ENCODE data around the gene RBFOX2. TPM values are rescaled to one million over a fixed set of nuclear protein-coding genes. Genes with fewer than 3 reads are reported as not detected.
A peak's percentile ranks its signal among the peaks of the same experiment; 100 is the strongest.

The RBFOX2 gene
- total RNA-seq, 5 donors from 2014 or later (not counting 1 experiment from before 2014, with no cell fraction given), result 0.73 to 1.5 (median 1.4) TPM

DNA sequence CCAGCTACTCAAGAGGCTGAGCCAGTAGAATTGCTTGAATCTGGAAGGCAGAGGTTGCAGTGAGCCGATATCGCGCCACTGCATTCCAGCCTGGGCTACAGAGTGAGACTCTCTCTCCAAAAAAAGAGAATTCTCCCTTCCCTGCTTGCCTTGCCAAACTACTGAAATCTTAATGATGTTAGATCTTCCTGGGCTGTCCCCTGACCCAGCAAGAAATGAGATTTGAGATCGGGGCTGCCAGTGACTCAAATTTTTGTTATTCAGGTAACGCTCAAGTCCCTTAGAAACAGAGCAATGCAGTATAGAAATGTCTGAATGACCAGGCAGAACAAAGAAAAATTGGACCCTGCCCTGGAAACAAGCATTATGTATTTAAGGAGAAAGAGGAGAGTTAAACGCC lies 4.0 kb upstream of the RBFOX2 start:
- ATAC-seq (replicated peaks in 1 of 4) (no peak), DNase-seq (no peak)
- POLR2A ChIA-PET, result no interaction called here
- Mint-ChIP-seq H3K9me3 (no peaks in the 10 kb centered on the region), H3K4me1 (peaks cover 11 to 14% (median 11%) of the 10 kb centered on the region in 3 donors), H3K27me3 (peaks cover 9 to 47% of the 10 kb centered on the region in 2 donors), H3K27ac (no peak overlapping the region), H3K36me3 (no peaks in the 10 kb centered on the region), H3K4me3 (no peak overlapping the region)
- CTCF ChIA-PET, result no interaction called here
- WGBS (ENCODE audit: insufficient coverage), result 91% methylated on average over 2 of the region's 6 CpGs
- Histone ChIP-seq H3K27ac (ENCODE audit: low read length) (no peak overlapping the region), H3K4me3 (ENCODE audit: control insufficient read depth in 1 of 2, extremely low read depth in 1 of 2, low read length in 1 of 2) (no peak overlapping the region), H3K4me1 (ENCODE audit: control insufficient read depth in 1 of 2, extremely low read depth in 1 of 2, insufficient read depth in 2 of 2, low read length in 2 of 2) (peaks cover 3 to 14% of the 10 kb centered on the region in 2 experiments), H3K9me3 (no peaks in the 10 kb centered on the region), H3K36me3 (ENCODE audit: control insufficient read depth in 2 of 2, extremely low read depth in 1 of 2, insufficient read depth in 1 of 2, low read length in 1 of 2) (no peaks in the 10 kb centered on the region), H3K27me3 (replicated peaks in 1 of 2; ENCODE audit: control insufficient read depth in 2 of 2, extremely low read depth in 1 of 2, insufficient read depth in 2 of 2, low read length in 1 of 2) (peaks cover 0 to 37% of the 10 kb centered on the region in 2 experiments)

DNA sequence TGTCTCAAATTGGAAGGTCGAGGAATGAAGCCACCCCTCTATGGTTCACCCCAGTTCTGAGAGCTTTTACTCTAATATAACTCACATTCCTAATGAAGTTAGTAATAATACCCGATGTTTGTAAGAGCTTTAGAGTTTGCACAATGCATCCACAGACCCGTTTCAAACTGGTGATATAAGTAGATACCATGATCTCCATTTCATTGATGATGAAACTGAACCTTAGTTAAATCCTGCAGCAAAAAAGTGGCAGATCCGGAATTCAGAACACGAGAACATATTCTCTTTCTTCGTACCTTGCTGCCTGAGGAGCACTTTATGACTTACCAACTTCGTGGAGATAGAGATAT lies 757 bp upstream of the RBFOX2 start:
- H3K4me3 Mint-ChIP-seq, result peak overlapping the region; percentile 79 to 87 (median 83)
- POLR2A ChIA-PET, result interaction anchor here in 1 of 2 donors (0.7 kb wide), 2 partner anchors 9 to 1916 kb away, joined by 7 to 10 read pairs; no protein-coding TSS in a partner anchor
- no peak overlapping the region for H3K27ac Mint-ChIP-seq

GRCh38 chr22:36027935-36028645 lies 534 bp downstream of the RBFOX2 start:
- peaks cover 18 to 25% (median 24%) of the 10 kb centered on the region in 3 donors for H3K4me1 Mint-ChIP-seq
- 2% methylated on average over 85 of the region's 87 CpGs for WGBS (ENCODE audit: insufficient coverage)
- Histone ChIP-seq H3K36me3 (ENCODE audit: control insufficient read depth in 2 of 2, extremely low read depth in 1 of 2, insufficient read depth in 1 of 2, low read length in 1 of 2) (no peaks in the 10 kb centered on the region), H3K27ac (ENCODE audit: low read length) (no peak overlapping the region), H3K27me3 (replicated peaks in 1 of 2; ENCODE audit: control insufficient read depth in 2 of 2, extremely low read depth in 1 of 2, insufficient read depth in 2 of 2, low read length in 1 of 2) (peaks cover 0 to 23% of the 10 kb centered on the region in 2 experiments), H3K4me1 (ENCODE audit: control insufficient read depth in 1 of 2, extremely low read depth in 1 of 2, insufficient read depth in 2 of 2, low read length in 2 of 2) (peaks cover 3 to 15% of the 10 kb centered on the region in 2 experiments), H3K9me3 (no peaks in the 10 kb centered on the region), H3K4me3 (ENCODE audit: control insufficient read depth in 1 of 2, extremely low read depth in 1 of 2, low read length in 1 of 2) (peak overlapping the region; percentile 43 to 66)
- H3K4me3 Mint-ChIP-seq, result peak overlapping the region; percentile 79 to 90 (median 85)
- CTCF ChIA-PET, result interaction anchor here in 1 of 2 donors (1.1 kb wide), 1 partner anchor 37 kb away, joined by 3 read pairs; no protein-coding TSS in a partner anchor
- no peaks in the 10 kb centered on the region for H3K36me3 Mint-ChIP-seq
- POLR2A ChIA-PET, result no interaction called here
- H3K27ac Mint-ChIP-seq, result peak overlapping the region; percentile 66 to 72
- peaks cover 0 to 26% of the 10 kb centered on the region in 2 donors for H3K27me3 Mint-ChIP-seq
- ATAC-seq (replicated peaks in 1 of 4) (peak; percentile 10 to 36 (median 30)), DNase-seq (peak in 9 of 35 experiments; percentile 1 to 48 (median 3))
- H3K9me3 Mint-ChIP-seq, result no peaks in the 10 kb centered on the region

More for the DNA sequence above, 757 bp upstream of the RBFOX2 start:
- DNase-seq, result peak in 1 of 35 experiments; percentile 11
- Histone ChIP-seq H3K4me1 (ENCODE audit: control insufficient read depth in 1 of 2, extremely low read depth in 1 of 2, insufficient read depth in 2 of 2, low read length in 2 of 2) (peaks cover 3 to 15% of the 10 kb centered on the region in 2 experiments), H3K36me3 (ENCODE audit: control insufficient read depth in 2 of 2, extremely low read depth in 1 of 2, insufficient read depth in 1 of 2, low read length in 1 of 2) (no peaks in the 10 kb centered on the region), H3K9me3 (no peaks in the 10 kb centered on the region), H3K4me3 (ENCODE audit: control insufficient read depth in 1 of 2, extremely low read depth in 1 of 2, low read length in 1 of 2) (peak overlapping the region; percentile 44 to 58), H3K27ac (ENCODE audit: low read length) (no peak overlapping the region), H3K27me3 (replicated peaks in 1 of 2; ENCODE audit: control insufficient read depth in 2 of 2, extremely low read depth in 1 of 2, insufficient read depth in 2 of 2, low read length in 1 of 2) (peaks cover 0 to 31% of the 10 kb centered on the region in 2 experiments)
- no CpG with 5 or more reads among the region's 7 CpGs for WGBS (ENCODE audit: insufficient coverage)
- ATAC-seq (replicated peaks in 1 of 4), result no peak
- Mint-ChIP-seq H3K9me3 (no peaks in the 10 kb centered on the region), H3K27me3 (peaks cover 0 to 26% of the 10 kb centered on the region in 2 donors), H3K4me1 (peaks cover 18 to 25% (median 22%) of the 10 kb centered on the region in 3 donors), H3K36me3 (no peaks in the 10 kb centered on the region)
- CTCF ChIA-PET, result interaction anchor here in 1 of 2 donors (0.6 kb wide), 1 partner anchor 116 kb away, joined by 8 read pairs; no protein-coding TSS in a partner anchor

- H3K4me3 ChIP-seq (ENCODE audit: control insufficient read depth in 1 of 2, extremely low read depth in 1 of 2, low read length in 1 of 2), result peak overlapping the region; percentile 43 to 66
- WGBS (ENCODE audit: insufficient coverage), result 7% methylated on average over 7 of the region's 7 CpGs
- Mint-ChIP-seq H3K9me3 (no peaks in the 10 kb centered on the region), H3K4me3 (peak overlapping the region; percentile 79 to 90 (median 85)), H3K4me1 (peaks cover 20 to 26% (median 26%) of the 10 kb centered on the region in 3 donors), H3K27ac (peak overlapping the region; percentile 66 to 72), H3K36me3 (no peaks in the 10 kb centered on the region), H3K27me3 (peaks cover 0 to 23% of the 10 kb centered on the region in 2 donors)
- ChIA-PET CTCF (interaction anchor here in 1 of 2 donors (1.4 kb wide), 1 partner anchor 38 kb away, joined by 4 read pairs; no protein-coding TSS in a partner anchor), POLR2A (no interaction called here)
- peaks cover 5 to 15% of the 10 kb centered on the region in 2 experiments for H3K4me1 ChIP-seq (ENCODE audit: control insufficient read depth in 1 of 2, extremely low read depth in 1 of 2, insufficient read depth in 2 of 2, low read length in 2 of 2)
- no peaks in the 10 kb centered on the region for H3K9me3 ChIP-seq
- no peak overlapping the region for H3K27ac ChIP-seq (ENCODE audit: low read length)
- ATAC-seq (replicated peaks in 1 of 4) (peak in 3 of 4 experiments; percentile 13 to 55 (median 13)), DNase-seq (peak in 11 of 35 experiments; percentile 3 to 35 (median 6))
- peaks cover 0 to 19% of the 10 kb centered on the region in 2 experiments for H3K27me3 ChIP-seq (replicated peaks in 1 of 2; ENCODE audit: control insufficient read depth in 2 of 2, extremely low read depth in 1 of 2, insufficient read depth in 2 of 2, low read length in 1 of 2)
- H3K36me3 ChIP-seq (ENCODE audit: control insufficient read depth in 2 of 2, extremely low read depth in 1 of 2, insufficient read depth in 1 of 2, low read length in 1 of 2), result no peaks in the 10 kb centered on the region
Measured at GRCh38 chr22:36027579-36027934, 1.1 kb downstream of the RBFOX2 start.

GRCh38 chr22:36026741-36027140 lies 1.9 kb downstream of the RBFOX2 start:
- Mint-ChIP-seq H3K27ac (peak overlapping the region; percentile 2 to 45), H3K4me3 (peak overlapping the region; percentile 18 to 90 (median 79)), H3K27me3 (peaks cover 0 to 18% of the 10 kb centered on the region in 2 donors), H3K4me1 (peaks cover 28 to 34% (median 34%) of the 10 kb centered on the region in 3 donors), H3K9me3 (no peaks in the 10 kb centered on the region), H3K36me3 (no peaks in the 10 kb centered on the region)
- ATAC-seq (replicated peaks in 1 of 4) (no peak), DNase-seq (peak in 1 of 35 experiments; percentile 9)
- H3K4me1 ChIP-seq (ENCODE audit: control insufficient read depth in 1 of 2, extremely low read depth in 1 of 2, insufficient read depth in 2 of 2, low read length in 2 of 2), result peaks cover 5 to 15% of the 10 kb centered on the region in 2 experiments
- H3K27ac ChIP-seq (ENCODE audit: low read length), result no peak overlapping the region
- ChIA-PET POLR2A (interaction anchor here in 1 of 2 donors (0.5 to 0.6 kb wide), 2 partner anchors 44 to 109 kb away, joined by 3 to 13 read pairs; no protein-coding TSS in a partner anchor), CTCF (interaction anchor here in 1 of 2 donors (1.4 kb wide), 1 partner anchor 39 kb away, joined by 4 read pairs; no protein-coding TSS in a partner anchor)
- H3K36me3 ChIP-seq (ENCODE audit: control insufficient read depth in 2 of 2, extremely low read depth in 1 of 2, insufficient read depth in 1 of 2, low read length in 1 of 2), result no peaks in the 10 kb centered on the region
- no peaks in the 10 kb centered on the region for H3K9me3 ChIP-seq
- peaks cover 0 to 15% of the 10 kb centered on the region in 2 experiments for H3K27me3 ChIP-seq (replicated peaks in 1 of 2; ENCODE audit: control insufficient read depth in 2 of 2, extremely low read depth in 1 of 2, insufficient read depth in 2 of 2, low read length in 1 of 2)
- no peak overlapping the region for H3K4me3 ChIP-seq (ENCODE audit: control insufficient read depth in 1 of 2, extremely low read depth in 1 of 2, low read length in 1 of 2)

DNA sequence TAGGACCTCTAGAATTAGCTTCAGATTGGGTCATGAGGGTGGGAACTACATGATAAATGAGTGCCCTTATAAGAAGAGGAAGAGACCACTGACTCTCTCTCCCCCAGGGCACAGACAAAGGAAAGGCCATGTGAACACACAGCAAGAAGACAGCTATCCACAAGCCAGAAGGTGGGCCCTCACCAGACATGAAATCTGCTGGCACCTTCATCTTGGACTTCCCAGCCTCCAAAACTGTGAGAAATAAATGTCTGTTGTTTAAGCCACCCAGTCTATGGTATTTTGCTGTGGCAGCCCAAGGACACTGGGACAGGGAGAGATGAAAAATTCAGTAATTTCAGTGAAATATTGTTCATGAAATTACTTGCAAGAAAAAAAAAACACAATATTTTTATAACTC lies 5.9 kb downstream of the RBFOX2 start:
- Histone ChIP-seq H3K27ac (ENCODE audit: low read length) (no peak overlapping the region), H3K4me3 (ENCODE audit: control insufficient read depth in 1 of 2, extremely low read depth in 1 of 2, low read length in 1 of 2) (no peak overlapping the region), H3K9me3 (no peaks in the 10 kb centered on the region), H3K27me3 (replicated peaks in 1 of 2; ENCODE audit: control insufficient read depth in 2 of 2, extremely low read depth in 1 of 2, insufficient read depth in 2 of 2, low read length in 1 of 2) (peaks cover 0 to 2% of the 10 kb centered on the region in 2 experiments), H3K4me1 (ENCODE audit: control insufficient read depth in 1 of 2, extremely low read depth in 1 of 2, insufficient read depth in 2 of 2, low read length in 2 of 2) (peaks cover 2% of the 10 kb centered on the region in 2 experiments), H3K36me3 (ENCODE audit: control insufficient read depth in 2 of 2, extremely low read depth in 1 of 2, insufficient read depth in 1 of 2, low read length in 1 of 2) (no peaks in the 10 kb centered on the region)
- Mint-ChIP-seq H3K36me3 (no peaks in the 10 kb centered on the region), H3K4me3 (no peak overlapping the region), H3K27ac (peak overlapping the region; percentile 62 to 78), H3K4me1 (peaks cover 20 to 27% (median 24%) of the 10 kb centered on the region in 3 donors), H3K27me3 (peaks cover 4 to 7% of the 10 kb centered on the region in 2 donors), H3K9me3 (no peaks in the 10 kb centered on the region)
- no peak for ATAC-seq (replicated peaks in 1 of 4)
- ChIA-PET CTCF (no interaction called here), POLR2A (no interaction called here)
- no peak for DNase-seq

Data from T-cell (primary cell).